GM23248 (cell line): ENCODE results near the gene IGF2BP3.

Source experiments
- EZH2 ChIP-seq: fragments of 200-600 bp; sonication (generic); IDR thresholded peaks from 2 replicates; pipeline ENCODE4 v1.6.1; 2018; ENCODE audit warnings: antibody characterized with exemption, mild to moderate bottlenecking; ENCODE audit not compliant: insufficient read depth, poor library complexity, severe bottlenecking
- EZH2phosphoT487 ChIP-seq: fragments of 200-600 bp; sonication (generic); IDR thresholded peaks from 2 replicates; pipeline ENCODE4 v1.6.1; 2018; ENCODE audit warnings: antibody characterized with exemption, moderate library complexity, mild to moderate bottlenecking, low read depth; ENCODE audit not compliant: insufficient read depth

GRCh38 chr7:23477962-23478866 lies 7.9 kb upstream of the IGF2BP3 start:
- peak; percentile 79 for TF ChIP-seq EZH2
- TF ChIP-seq EZH2phosphoT487: no peak
